K562 (cell line): ENCODE results near the gene MYH11. TPM values are rescaled to one million over a fixed set of nuclear protein-coding genes. Genes with fewer than 3 reads are reported as not detected.

Experiments used
- ATAC-seq: fragments of 200-7000 bp; cut with Tn5 transposase; 3 replicates; pipeline ENCODE4 v1.9.1; 2020; ENCODE audit warnings: moderate library complexity
- BruUV-seq: library from RNA; stranded (reverse); fragments of 400-500 nt; replicated peaks from 2 replicates; lab custom pipeline; 2021; lab: Mats Ljungman, UMichigan
- CTCF ChIA-PET: fragments of 300-600 bp; formaldehyde crosslinking; extraction: SDS; loops from one replicate; lab custom pipeline; 2021; ENCODE audit warnings: low intra/inter-chr PET ratio; lab: Yijun Ruan, JAX
- POLR2A ChIA-PET: fragments of 300-600, 350-650 bp; sonication (Branson Sonifier 250); formaldehyde crosslinking; extraction: SDS; loops from one replicate; lab custom pipeline; 2021; ENCODE audit warnings: antibody characterized with exemption, inconsistent platforms; lab: Yijun Ruan, JAX
- DNase-seq, 4 experiments: peaks; one replicate each; pipeline versions ENCODE4 v3.0.0 to v3.0.0-alpha.2; 2011 to 2018; ENCODE audit warnings: low spot score in 3 of 4, mixed read lengths in 3 of 4; ENCODE audit errors: extremely low read depth in 1 of 4
- FAIRE-seq: peaks from 2 replicates; lab custom pipeline; 2011; peaks lifted over from hg19 to GRCh38; lab: Jason Lieb, UNC
- H2AFZ ChIP-seq: 2 replicates; pipeline ENCODE4 v1.6.0; 2011; ENCODE audit warnings: low read depth, low read length, control low read depth, inconsistent platforms
- H3K27ac ChIP-seq: fragments of 200-600 bp; 3 replicates; pipeline ENCODE4 v1.8.0; 2011; ENCODE audit warnings: low read depth, mild to moderate bottlenecking, control low read depth, inconsistent platforms, low read length, moderate library complexity, mixed read lengths; ENCODE audit errors: extremely low read depth
- H3K27me3 ChIP-seq, 2 experiments: fragments of 300-600 bp in 1 of 2; 2 replicates in 1 of 2; 3 replicates in 1 of 2; pipeline versions ENCODE4 v1.6.0 to v1.8.0; 2011; ENCODE audit warnings: inconsistent platforms in 2 of 2, low read length in 2 of 2, mild to moderate bottlenecking in 1 of 2, mixed read lengths in 1 of 2, moderate library complexity in 1 of 2; ENCODE audit not compliant: control insufficient read depth in 2 of 2, insufficient read depth in 2 of 2
- H3K36me3 ChIP-seq: fragments of 300-600 bp; 3 replicates; pipeline ENCODE4 v1.8.0; 2011; ENCODE audit warnings: mild to moderate bottlenecking, low read length, inconsistent platforms; ENCODE audit not compliant: control insufficient read depth, insufficient read depth
- H3K4me1 ChIP-seq, 2 experiments: fragments of 200-600 bp in 1 of 2; replicated peaks in 1 of 2; 2 replicates in 1 of 2; 3 replicates in 1 of 2; pipeline versions ENCODE4 v1.5.1 to v1.8.0; 2011; ENCODE audit warnings: inconsistent platforms in 2 of 2, low read length in 2 of 2, mild to moderate bottlenecking in 1 of 2, mixed read lengths in 1 of 2, moderate library complexity in 1 of 2; ENCODE audit not compliant: control insufficient read depth in 2 of 2, insufficient read depth in 2 of 2
- H3K4me2 ChIP-seq: 2 replicates; pipeline ENCODE4 v1.6.1; 2011; ENCODE audit warnings: low read length, control low read depth, inconsistent platforms, mixed read lengths; ENCODE audit not compliant: insufficient read depth
- H3K4me3 ChIP-seq: fragments of 200-600 bp; sonication (generic), shearing (Covaris generic); 2 replicates; pipeline ENCODE4 v1.5.1; 2016; ENCODE audit warnings: control low read depth, inconsistent platforms
- H3K79me2 ChIP-seq: fragments of 200-600 bp; 3 replicates; pipeline ENCODE4 v1.8.0; 2011; ENCODE audit warnings: low read length, inconsistent platforms; ENCODE audit not compliant: control insufficient read depth, insufficient read depth
- H3K9ac ChIP-seq, 2 experiments: 2 replicates each; pipeline versions ENCODE4 v1.6.0 to v1.6.1; 2011; ENCODE audit warnings: low read depth in 2 of 2, low read length in 2 of 2, control low read depth in 1 of 2, inconsistent platforms in 1 of 2, mild to moderate bottlenecking in 1 of 2, mixed read lengths in 1 of 2; ENCODE audit not compliant: insufficient read depth in 1 of 2
- H3K9me1 ChIP-seq: one replicate; pipeline ENCODE4 v1.6.0; 2011; ENCODE audit warnings: inconsistent platforms, mild to moderate bottlenecking, low read length, moderate library complexity; ENCODE audit not compliant: control insufficient read depth, insufficient read depth
- H3K9me3 ChIP-seq: replicated peaks from 2 replicates; pipeline ENCODE4 v1.5.1; 2011; ENCODE audit warnings: low read depth, low read length, inconsistent platforms; ENCODE audit not compliant: control insufficient read depth, insufficient read depth
- H4K20me1 ChIP-seq: replicated peaks from 2 replicates; pipeline ENCODE4 v1.6.1; 2011; ENCODE audit warnings: low read length, inconsistent platforms, mixed read lengths; ENCODE audit not compliant: control insufficient read depth, insufficient read depth
- C11orf30 ChIP-seq: fragments of 450-650 bp; IDR thresholded peaks from 2 replicates; pipeline ENCODE4 v1.6.1; 2016; ENCODE audit warnings: low read depth, mild to moderate bottlenecking
- CREM ChIP-seq: IDR thresholded peaks from 2 replicates; pipeline ENCODE4 v1.6.1; 2014; ENCODE audit warnings: antibody characterized with exemption, low read depth
- EGR1 ChIP-seq: fragments of 450-650 bp; conservative IDR thresholded peaks from 2 replicates; pipeline ENCODE4 v1.6.1; 2017; ENCODE audit warnings: mild to moderate bottlenecking
- HDGF ChIP-seq: fragments of 450-650 bp; IDR thresholded peaks from 2 replicates; pipeline ENCODE4 v1.6.1; 2016
- JUN ChIP-seq, 2 experiments: sonication (generic) in 1 of 2; formaldehyde crosslinking in 1 of 2; IDR thresholded peaks; 2 replicates each; pipeline versions ENCODE4 v1.6.1 to v1.8.0; 2012 to 2022; ENCODE audit warnings: borderline replicate concordance in 2 of 2, mild to moderate bottlenecking in 2 of 2, improper control_type of control experiment in 1 of 2, low read depth in 1 of 2, low read length in 1 of 2, missing genetic modification reagents in 1 of 2
- KAT7 ChIP-seq: sonication (generic); formaldehyde crosslinking; IDR thresholded peaks from 2 replicates; pipeline ENCODE4 v1.8.0; 2022; ENCODE audit warnings: missing genetic modification reagents, mild to moderate bottlenecking, borderline replicate concordance
- KLF13 ChIP-seq: fragments of 450-650 bp; IDR thresholded peaks from 2 replicates; pipeline ENCODE4 v1.6.1; 2016; ENCODE audit warnings: missing genetic modification characterization, low read depth, mild to moderate bottlenecking, missing compliant biosample characterization, moderate library complexity, borderline replicate concordance
- MXI1 ChIP-seq: IDR thresholded peaks from 2 replicates; pipeline ENCODE4 v1.6.1; 2011; ENCODE audit warnings: low read depth, mild to moderate bottlenecking, improper control_type of control experiment, low read length
- NCOA6 ChIP-seq: fragments of 450-650 bp; IDR thresholded peaks from 2 replicates; pipeline ENCODE4 v1.6.1; 2017; ENCODE audit warnings: mild to moderate bottlenecking
- SOX6 ChIP-seq: fragments of 450-650 bp; IDR thresholded peaks from 2 replicates; pipeline ENCODE4 v1.6.1; 2014; ENCODE audit warnings: mild to moderate bottlenecking
- TBL1XR1 ChIP-seq, 2 experiments: IDR thresholded peaks; 2 replicates each; pipeline ENCODE4 v1.6.1; 2012; ENCODE audit warnings: improper control_type of control experiment in 2 of 2, low read length in 2 of 2, mild to moderate bottlenecking in 1 of 2
- ZNF175 ChIP-seq: fragments of 200-800 bp; sonication (Bioruptor generic); IDR thresholded peaks from 2 replicates; pipeline ENCODE4 v1.6.1; 2016; ENCODE audit warnings: low read depth, mild to moderate bottlenecking, missing genetic modification characterization, missing compliant biosample characterization
- ZNF785 ChIP-seq: fragments of 250-450 bp; sonication (Bioruptor Pico); IDR thresholded peaks from 2 replicates; pipeline ENCODE4 v1.4.0; 2020; ENCODE audit warnings: mild to moderate bottlenecking
- WGBS: fragments of 100-300 bp; shearing (Covaris generic); methylation state at CpG from one replicate; pipeline ENCODE4 v1.1.6; 2016; ENCODE audit warnings: low coverage, mixed read lengths; ENCODE audit not compliant: insufficient coverage; ENCODE audit errors: missing lambda C conversion rate; 5-methylcytosine and 5-hydroxymethylcytosine counted together
- in situ Hi-C: fragments of 300-500 bp; cut with MboI; formaldehyde crosslinking; loops from 4 replicates; pipeline ENCODE4 v1.15.0; 2018; ENCODE audit warnings: inconsistent platforms, mixed read lengths
- intact Hi-C: fragments of 100-400 bp; cut with micrococcal nuclease; formaldehyde crosslinking; loops from 2 replicates; pipeline ENCODE4 v1.14.2; 2022
- polyA plus RNA-seq, 8 experiments: library from polyadenylated mRNA; depleted of rRNA in 4 of 8; stranded (reverse) in 5 of 8; unstranded in 3 of 8; fragments of >200 nt; fragmentation: Nextera tagmentation in 2 of 8; fragmentation: Illumina TruSeq in 1 of 8; extraction: Ambion mirVana in 2 of 8; extraction: Trizol in 1 of 8; gene quantifications; 2 replicates each; pipeline versions ENCODE4 v1.2.1 to v1.2.3, GENCODE V29; 2011 to 2014; ENCODE audit warnings: inconsistent platforms in 1 of 8, missing spikeins in 1 of 8
- total RNA-seq, 7 experiments: library from RNA; depleted of rRNA in 6 of 7; stranded (reverse); fragments of >200 nt in 6 of 7; fragmentation: Illumina TruSeq in 2 of 7; extraction: Trizol in 2 of 7; gene quantifications; 2 replicates each; pipeline versions ENCODE4 v1.2.1 to v1.2.3, GENCODE V29; 2011 to 2021; ENCODE audit warnings: low replicate concordance in 1 of 7
- TF ChIP-seq, protein P1 (sequence below): conservative IDR thresholded peaks from 2 replicates; pipeline ENCODE4 v1.6.1; 2011; ENCODE audit warnings: low read depth, mild to moderate bottlenecking, low read length; ENCODE audit not compliant: control insufficient read depth
- TF ChIP-seq, protein P2 (sequence below), 2 experiments: fragments of 200-800 bp in 1 of 2; sonication (Bioruptor generic) in 1 of 2; sonication (generic) in 1 of 2; formaldehyde crosslinking in 1 of 2; IDR thresholded peaks in 1 of 2; conservative IDR thresholded peaks in 1 of 2; 2 replicates each; pipeline versions ENCODE4 v1.5.0 to v1.6.1; 2016 to 2020; ENCODE audit warnings: missing compliant biosample characterization in 1 of 2, missing genetic modification characterization in 1 of 2, missing genetic modification reagents in 1 of 2

Gene MYH11
- total and polyA plus RNA-seq, 9 of the 15 experiments (the other 6 are each of a cell fraction or from before 2014, with no cell fraction given), result 0.05 to 0.47 (median 0.08) TPM; not detected in 5

DNA sequence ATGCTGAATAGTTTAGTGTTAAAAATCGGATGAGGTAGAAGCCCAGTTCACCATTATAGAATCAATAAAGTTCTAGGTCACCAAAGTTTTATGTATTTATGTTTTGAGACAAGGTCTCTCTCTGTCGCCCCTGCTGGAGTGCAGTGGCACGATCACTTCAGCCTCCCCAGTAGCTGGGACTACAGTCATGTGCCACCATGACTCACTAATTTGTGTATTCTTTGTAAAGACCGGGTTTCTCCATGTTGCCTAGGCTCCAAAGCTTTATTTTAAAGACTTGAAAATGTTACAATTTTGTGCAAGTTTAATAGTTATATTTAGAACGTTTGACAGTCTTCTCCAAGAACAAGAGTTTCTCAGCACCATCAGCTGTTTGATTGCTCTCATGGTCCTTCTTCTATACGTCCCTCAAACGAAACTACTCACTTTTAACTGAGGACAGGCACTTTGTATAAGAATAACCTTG is 174.7 kb downstream of the MYH11 start:
- FAIRE-seq (peak; percentile 95), ATAC-seq (peak; percentile 99), DNase-seq (peak; percentile 57 to 86 (median 60))
- BruUV-seq, result no TSS peak
- H3K36me3 ChIP-seq, result peaks cover 71% of the 10 kb centered on the region; the same call in 2 of the 3 replicates
- no peaks in the 10 kb centered on the region for H3K9me3 ChIP-seq
- in situ Hi-C loops, result no loop called here
- POLR2A ChIA-PET, result interaction anchor here (0.9 to 3.0 kb wide), 3 partner anchors 10 to 14 kb away, joined by 3 to 13 read pairs (median 4); no protein-coding TSS in a partner anchor
- no peaks in the 10 kb centered on the region for H4K20me1 ChIP-seq
- no peak overlapping the region for H3K4me3 ChIP-seq
- CTCF ChIA-PET, result interaction anchor here (1.1 kb wide), 1 partner anchor 40 kb away, joined by 6 read pairs; the partner anchor contains the start of gene MARF1
- WGBS, result 18% methylated on average over 7 of the region's 7 CpGs
- peak overlapping the region in 1 of 2 experiments; percentile 17; a peak in 1 of 4 replicates for H3K9ac ChIP-seq
- H2AFZ ChIP-seq, result peak overlapping the region; percentile 41; the same call in 1 of the 2 replicates
- H3K9me1 ChIP-seq, result no peaks in the 10 kb centered on the region
- intact Hi-C loops, result no loop called here
- H3K27me3 ChIP-seq, result no peaks in the 10 kb centered on the region
- H3K27ac ChIP-seq, result peak overlapping the region; percentile 57; the same call in 1 of the 3 replicates
- no peaks in the 10 kb centered on the region for H3K79me2 ChIP-seq
- no peaks in the 10 kb centered on the region; a peak in 1 of 5 replicates for H3K4me1 ChIP-seq
- no peak overlapping the region for H3K4me2 ChIP-seq
- TF ChIP-seq CREM (peak; percentile 67), JUN (IDR thresholded peaks at IDR 0.05; ENCODE audit: borderline replicate concordance, low read depth, low read length) (peak; percentile 88), JUN (CRISPR knock-in tag; IDR thresholded peaks at IDR 0.05; ENCODE audit: borderline replicate concordance) (no peak), NCOA6 (no peak), KAT7 (CRISPR knock-in tag) (no peak), ZNF785 (no peak), C11orf30 (peak; percentile 46), ZNF175 (CRISPR knock-in tag) (peak; percentile 54; the same call in 1 of the 2 replicates), EGR1 (no peak), SOX6 (peak; percentile 15; the same call in 1 of the 2 replicates), HDGF (no peak), KLF13 (tag) (no peak), TBL1XR1 (IDR thresholded peaks at IDR 0.05; ENCODE audit: low read length in 2 of 2) (no peak), MXI1 (no peak)
- TF ChIP-seq, protein P1, sequence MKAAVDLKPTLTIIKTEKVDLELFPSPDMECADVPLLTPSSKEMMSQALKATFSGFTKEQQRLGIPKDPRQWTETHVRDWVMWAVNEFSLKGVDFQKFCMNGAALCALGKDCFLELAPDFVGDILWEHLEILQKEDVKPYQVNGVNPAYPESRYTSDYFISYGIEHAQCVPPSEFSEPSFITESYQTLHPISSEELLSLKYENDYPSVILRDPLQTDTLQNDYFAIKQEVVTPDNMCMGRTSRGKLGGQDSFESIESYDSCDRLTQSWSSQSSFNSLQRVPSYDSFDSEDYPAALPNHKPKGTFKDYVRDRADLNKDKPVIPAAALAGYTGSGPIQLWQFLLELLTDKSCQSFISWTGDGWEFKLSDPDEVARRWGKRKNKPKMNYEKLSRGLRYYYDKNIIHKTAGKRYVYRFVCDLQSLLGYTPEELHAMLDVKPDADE, result no peak
- TF ChIP-seq, protein P2, sequence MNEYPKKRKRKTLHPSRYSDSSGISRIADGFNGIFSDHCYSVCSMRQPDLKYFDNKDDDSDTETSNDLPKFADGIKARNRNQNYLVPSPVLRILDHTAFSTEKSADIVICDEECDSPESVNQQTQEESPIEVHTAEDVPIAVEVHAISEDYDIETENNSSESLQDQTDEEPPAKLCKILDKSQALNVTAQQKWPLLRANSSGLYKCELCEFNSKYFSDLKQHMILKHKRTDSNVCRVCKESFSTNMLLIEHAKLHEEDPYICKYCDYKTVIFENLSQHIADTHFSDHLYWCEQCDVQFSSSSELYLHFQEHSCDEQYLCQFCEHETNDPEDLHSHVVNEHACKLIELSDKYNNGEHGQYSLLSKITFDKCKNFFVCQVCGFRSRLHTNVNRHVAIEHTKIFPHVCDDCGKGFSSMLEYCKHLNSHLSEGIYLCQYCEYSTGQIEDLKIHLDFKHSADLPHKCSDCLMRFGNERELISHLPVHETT (CRISPR knock-in tag; conservative IDR thresholded peaks at IDR 0.05 in 1 of 2, IDR thresholded peaks at IDR 0.05 in 1 of 2), result peak in 1 of 2 experiments; percentile 78; a peak in 1 of 4 replicates
